ENCODE results near the gene FGFBP3.
"Not testable (repeated sequence)": the region's sequence is repeated elsewhere in the genome, so short reads cannot be mapped to it uniquely, and the experiment has no call there.

Gene FGFBP3

DNA sequence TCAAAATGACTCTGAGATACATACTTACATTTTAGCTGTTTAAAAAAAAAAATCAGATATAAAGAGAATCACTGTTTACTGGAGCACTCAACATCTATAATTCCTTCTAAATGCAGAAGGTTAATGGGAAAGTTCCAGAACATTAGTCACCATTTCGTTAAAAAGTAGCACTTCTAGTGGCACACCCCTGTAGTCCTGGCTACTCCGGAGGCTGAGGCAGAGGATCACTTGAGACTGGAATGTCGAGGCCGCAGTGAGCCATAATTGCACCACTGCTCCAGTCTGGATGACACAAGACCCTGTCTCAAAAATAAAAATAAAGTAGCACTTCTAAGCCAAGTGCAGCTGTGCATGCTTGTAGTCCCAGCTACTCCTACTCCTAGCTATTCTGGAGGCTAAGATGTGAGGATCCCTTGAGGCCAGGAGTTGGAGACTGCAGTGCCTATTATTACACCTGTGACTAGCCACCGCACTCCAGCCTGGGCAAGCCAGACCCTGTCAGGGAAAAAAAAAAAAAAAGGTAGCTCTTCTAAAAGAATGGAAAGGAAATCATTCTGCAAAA lies 2.2 kb downstream of the FGFBP3 start:
- in situ Hi-C loops (cut with MboI; ENCODE audit: low sequenced_read_pairs, unreplicated experiment), result no loop called here
- TF ChIP-seq, protein P1, sequence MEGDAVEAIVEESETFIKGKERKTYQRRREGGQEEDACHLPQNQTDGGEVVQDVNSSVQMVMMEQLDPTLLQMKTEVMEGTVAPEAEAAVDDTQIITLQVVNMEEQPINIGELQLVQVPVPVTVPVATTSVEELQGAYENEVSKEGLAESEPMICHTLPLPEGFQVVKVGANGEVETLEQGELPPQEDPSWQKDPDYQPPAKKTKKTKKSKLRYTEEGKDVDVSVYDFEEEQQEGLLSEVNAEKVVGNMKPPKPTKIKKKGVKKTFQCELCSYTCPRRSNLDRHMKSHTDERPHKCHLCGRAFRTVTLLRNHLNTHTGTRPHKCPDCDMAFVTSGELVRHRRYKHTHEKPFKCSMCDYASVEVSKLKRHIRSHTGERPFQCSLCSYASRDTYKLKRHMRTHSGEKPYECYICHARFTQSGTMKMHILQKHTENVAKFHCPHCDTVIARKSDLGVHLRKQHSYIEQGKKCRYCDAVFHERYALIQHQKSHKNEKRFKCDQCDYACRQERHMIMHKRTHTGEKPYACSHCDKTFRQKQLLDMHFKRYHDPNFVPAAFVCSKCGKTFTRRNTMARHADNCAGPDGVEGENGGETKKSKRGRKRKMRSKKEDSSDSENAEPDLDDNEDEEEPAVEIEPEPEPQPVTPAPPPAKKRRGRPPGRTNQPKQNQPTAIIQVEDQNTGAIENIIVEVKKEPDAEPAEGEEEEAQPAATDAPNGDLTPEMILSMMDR (IDR thresholded peaks at IDR 0.05; ENCODE audit: borderline replicate concordance, control extremely low read depth, extremely low read depth, insufficient read depth, missing control alignments), result no peak
- no peak for DNase-seq (ENCODE audit: low spot score)

DNA sequence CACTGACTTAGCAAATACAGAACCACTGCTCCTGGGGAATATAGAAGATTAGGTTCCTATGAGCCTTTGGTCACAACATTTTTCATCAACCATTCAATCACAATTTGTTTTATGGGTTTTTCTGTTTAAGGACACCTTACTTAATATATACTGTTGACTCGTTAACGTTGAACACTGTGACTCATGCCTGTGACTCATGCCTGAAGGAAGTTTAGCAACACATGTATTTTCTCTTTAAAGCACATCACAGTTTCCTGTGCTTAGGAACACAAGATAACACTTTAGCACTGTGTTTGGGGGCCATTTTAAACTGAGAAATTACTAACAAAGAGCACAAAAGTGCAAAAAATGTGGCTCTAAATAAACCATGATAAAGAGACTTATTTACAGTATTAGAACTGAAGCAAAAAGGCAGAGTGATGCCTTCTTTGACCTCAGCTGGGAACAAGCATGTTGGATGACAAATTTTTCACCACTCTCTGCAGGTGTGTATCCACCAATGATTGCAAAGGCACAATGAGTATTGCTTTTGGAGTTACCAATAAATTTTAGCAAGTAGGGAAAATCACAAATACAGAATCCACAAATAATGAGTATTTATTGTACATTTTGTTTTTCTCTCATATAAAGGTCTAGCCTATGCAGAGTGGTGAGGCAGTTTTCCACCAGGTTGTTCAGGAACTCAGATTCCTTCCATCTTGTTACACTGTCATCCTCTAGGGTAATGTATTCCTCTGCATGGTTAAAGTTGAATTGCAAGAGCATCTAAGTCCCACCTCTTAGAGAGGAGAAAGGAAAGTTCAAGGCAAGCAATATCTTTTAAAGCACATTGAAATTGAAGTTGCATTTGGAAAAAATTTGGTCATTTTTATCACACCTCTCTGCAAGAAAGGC lies 7.3 kb downstream of the FGFBP3 start:
- TF ChIP-seq, protein P1 (IDR thresholded peaks at IDR 0.05; ENCODE audit: borderline replicate concordance, control extremely low read depth, extremely low read depth, insufficient read depth, missing control alignments), result no peak
- in situ Hi-C loops (cut with MboI; ENCODE audit: low sequenced_read_pairs, unreplicated experiment), result no loop called here
- no peak for DNase-seq (ENCODE audit: low spot score)

- no peak for DNase-seq (ENCODE audit: low spot score)
- TF ChIP-seq, protein P1 (IDR thresholded peaks at IDR 0.05; ENCODE audit: borderline replicate concordance, control extremely low read depth, extremely low read depth, insufficient read depth, missing control alignments), result no peak
- in situ Hi-C loops (cut with MboI; ENCODE audit: low sequenced_read_pairs, unreplicated experiment), result loop anchor here (10.0 kb wide), 1 partner anchor 133 kb away; no protein-coding TSS in a partner anchor
Observed at GRCh38 chr10:91897421-91897820, 11.9 kb downstream of the FGFBP3 start.

- in situ Hi-C loops (cut with MboI; ENCODE audit: low sequenced_read_pairs, unreplicated experiment), result loop anchor here (10.0 kb wide), 1 partner anchor 131 kb away; no protein-coding TSS in a partner anchor
- TF ChIP-seq, protein P1 (IDR thresholded peaks at IDR 0.05; ENCODE audit: borderline replicate concordance, control extremely low read depth, extremely low read depth, insufficient read depth, missing control alignments), result no peak
- no peak for DNase-seq (ENCODE audit: low spot score)
Observed at GRCh38 chr10:91896212-91896756, 13.0 kb downstream of the FGFBP3 start.

- in situ Hi-C loops (cut with MboI; ENCODE audit: low sequenced_read_pairs, unreplicated experiment), result loop anchor here (10.0 kb wide), 1 partner anchor 129 kb away; no protein-coding TSS in a partner anchor
- DNase-seq (ENCODE audit: low spot score), result not testable (repeated sequence)
Observed at GRCh38 chr10:91894261-91894685, 15.0 kb downstream of the FGFBP3 start.

- TF ChIP-seq, protein P1 (IDR thresholded peaks at IDR 0.05; ENCODE audit: borderline replicate concordance, control extremely low read depth, extremely low read depth, insufficient read depth, missing control alignments), result no peak
- no peak for DNase-seq (ENCODE audit: low spot score)
- in situ Hi-C loops (cut with MboI; ENCODE audit: low sequenced_read_pairs, unreplicated experiment), result loop anchor here (10.0 kb wide), 1 partner anchor 128 kb away; no protein-coding TSS in a partner anchor
Observed at GRCh38 chr10:91893051-91893450, 16.2 kb downstream of the FGFBP3 start.

Data from GM13976 (cell line).